ENCODE results near the gene ZMYM2.

GRCh38 chr13:20124303-20124702 lies 165.8 kb downstream of the ZMYM2 start:
- TF ChIP-seq EP300 (IDR thresholded peaks at IDR 0.05) = no peak
- TF ChIP-seq POLR2A (IDR thresholded peaks at IDR 0.05) = no peak
- TF ChIP-seq CTCF (IDR thresholded peaks at IDR 0.05) = no peak

Measured in stomach (tissue), 4 donors.